OCI-LY1 (cell line): Measurements from ENCODE around the gene POLR2J3.
"Not testable (repeated sequence)": the region's sequence is repeated elsewhere in the genome, so short reads cannot be mapped to it uniquely, and the experiment has no call there.

Experiments
- H2AFZ ChIP-seq: fragments of 200-600 bp; sonication (generic), shearing (Covaris generic); 2 replicates; pipeline ENCODE4 v1.6.0; 2014; ENCODE audit warnings: antibody characterized with exemption, mild to moderate bottlenecking, low read length
- H3F3A ChIP-seq: fragments of 200-600 bp; sonication (generic), shearing (Covaris generic); 2 replicates; pipeline ENCODE4 v1.6.0; 2014; ENCODE audit warnings: mild to moderate bottlenecking, antibody characterized with exemption, low read length, moderate library complexity; ENCODE audit not compliant: insufficient read depth
- H3K27ac ChIP-seq: fragments of 200-600 bp; sonication (generic); 2 replicates; pipeline ENCODE4 v1.5.1; 2014; ENCODE audit warnings: low read length, mixed run types, mild to moderate bottlenecking, low read depth; ENCODE audit not compliant: poor library complexity, severe bottlenecking
- H3K27me3 ChIP-seq: fragments of 200-600 bp; sonication (generic); 2 replicates; pipeline ENCODE4 v1.6.0; 2014; ENCODE audit warnings: antibody characterized with exemption, mild to moderate bottlenecking, low read length, moderate library complexity; ENCODE audit not compliant: insufficient read depth
- H3K36me3 ChIP-seq: fragments of 200-600 bp; sonication (generic); 2 replicates; pipeline ENCODE4 v1.6.1; 2014; ENCODE audit warnings: mild to moderate bottlenecking, antibody characterized with exemption, low read length, moderate library complexity, mixed read lengths; ENCODE audit not compliant: insufficient read depth
- H3K4me1 ChIP-seq: fragments of 200-600 bp; sonication (generic); 2 replicates; pipeline ENCODE4 v1.5.1; 2014; ENCODE audit warnings: mild to moderate bottlenecking, low read length, moderate library complexity; ENCODE audit not compliant: insufficient read depth, severe bottlenecking
- H3K4me2 ChIP-seq: fragments of 200-600 bp; sonication (generic), shearing (Covaris generic); 2 replicates; pipeline ENCODE4 v1.6.1; 2014; ENCODE audit warnings: low read length
- H3K4me3 ChIP-seq: fragments of 200-600 bp; sonication (generic); 2 replicates; pipeline ENCODE4 v1.5.1; 2014; ENCODE audit warnings: low read length, low read depth, mild to moderate bottlenecking, mixed read lengths; ENCODE audit not compliant: poor library complexity, severe bottlenecking
- H3K79me2 ChIP-seq: fragments of 200-600 bp; shearing (Covaris generic); 2 replicates; pipeline ENCODE4 v1.6.1; 2016; ENCODE audit warnings: mixed run types, low read length, mixed read lengths; ENCODE audit not compliant: insufficient read depth
- H3K9ac ChIP-seq: fragments of 200-600 bp; sonication (generic), shearing (Covaris generic); 2 replicates; pipeline ENCODE4 v1.6.1; 2014; ENCODE audit warnings: mild to moderate bottlenecking, low read length, mixed read lengths
- H3K9me2 ChIP-seq: fragments of 200-600 bp; sonication (generic), shearing (Covaris generic); 2 replicates; pipeline ENCODE4 v1.6.1; 2014; ENCODE audit warnings: low read depth, mild to moderate bottlenecking, low read length, mixed read lengths
- H3K9me3 ChIP-seq: fragments of 200-600 bp; shearing (Covaris generic); 2 replicates; pipeline ENCODE4 v1.6.1; 2014; ENCODE audit warnings: low read length, mixed read lengths
- H4K20me1 ChIP-seq: fragments of 200-600 bp; sonication (generic), shearing (Covaris generic); 2 replicates; pipeline ENCODE4 v1.6.0; 2016; ENCODE audit warnings: mild to moderate bottlenecking, low read length; ENCODE audit not compliant: insufficient read depth

The POLR2J3 gene

DNA sequence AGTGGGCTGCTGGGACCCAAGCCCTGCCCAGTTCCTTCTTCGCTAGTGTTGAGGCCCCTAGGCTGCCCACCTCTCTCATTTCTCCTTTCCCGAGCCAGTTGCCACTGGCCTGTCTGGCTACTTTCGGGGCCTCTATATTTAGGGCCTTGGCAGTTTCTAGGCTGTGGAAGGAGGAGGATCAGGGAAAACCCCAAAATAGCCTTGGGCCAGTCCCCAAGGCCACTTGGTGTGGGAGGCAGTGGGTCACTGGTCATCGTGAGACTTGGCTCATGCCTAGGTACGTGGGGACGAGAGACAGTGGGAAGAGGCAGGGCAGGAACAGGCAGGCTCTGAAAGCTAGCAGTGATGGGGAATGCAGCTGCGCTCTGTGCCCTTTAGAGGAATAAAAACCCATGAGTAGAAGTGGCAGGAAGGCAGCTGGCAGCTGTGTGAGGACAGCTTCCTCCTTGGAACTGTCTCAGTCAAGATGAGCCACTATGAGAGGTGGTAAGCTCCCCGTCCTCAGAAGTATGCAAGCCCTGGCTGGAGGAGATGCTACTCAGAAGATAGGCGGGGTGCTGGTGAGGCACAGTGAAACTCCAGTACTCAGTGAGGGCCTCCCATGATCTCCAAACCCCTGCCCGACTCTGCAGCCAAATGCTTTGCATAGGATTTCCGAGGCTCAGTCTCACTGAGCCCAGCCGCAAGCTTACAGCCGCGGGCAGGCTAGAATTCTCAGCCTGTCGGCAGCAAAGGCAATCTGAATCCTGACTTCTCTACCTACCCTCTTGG lies 41.4 kb upstream of the POLR2J3 start:
- H3K27me3 ChIP-seq, H3F3A ChIP-seq, H4K20me1 ChIP-seq, H3K9me2 ChIP-seq, H3K36me3 ChIP-seq, H3K9me3 ChIP-seq, H3K4me3 ChIP-seq, H2AFZ ChIP-seq, H3K4me2 ChIP-seq, H3K4me1 ChIP-seq, H3K27ac ChIP-seq, H3K9ac ChIP-seq, H3K79me2 ChIP-seq: not testable (repeated sequence)

DNA sequence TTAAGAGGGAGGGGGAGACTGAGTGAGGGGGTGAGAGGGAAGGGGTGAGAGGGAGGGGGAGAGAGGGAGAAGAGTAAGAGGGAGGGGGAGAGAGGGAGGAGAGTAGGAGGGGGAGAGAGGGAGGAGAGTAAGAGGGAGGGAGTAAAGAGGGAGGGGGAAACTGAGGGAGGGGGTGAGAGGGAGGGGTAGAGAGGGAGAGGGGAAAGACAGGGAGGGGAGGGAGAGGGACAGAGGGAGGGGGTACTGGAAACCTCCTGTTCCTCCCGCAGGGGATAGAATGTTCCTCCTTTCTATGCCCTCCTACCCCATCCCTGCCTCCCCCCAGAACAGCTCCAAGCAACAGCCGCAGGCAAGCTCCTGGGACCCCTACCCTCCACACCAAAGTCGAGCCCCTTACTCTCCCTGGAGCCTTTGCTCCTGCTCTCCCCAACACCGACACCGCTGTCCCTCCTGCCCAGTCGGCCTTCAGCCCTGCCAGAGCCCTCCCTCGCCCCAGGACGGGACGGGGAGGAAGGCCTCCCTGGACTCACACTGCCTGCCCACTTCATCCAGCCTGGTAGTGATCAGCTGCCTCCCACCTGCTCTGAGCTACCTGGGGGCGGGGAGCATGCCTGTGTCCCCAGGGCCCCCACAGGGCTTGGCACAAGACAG lies 39.4 kb upstream of the POLR2J3 start:
- not testable (repeated sequence) for H3K27me3 ChIP-seq, H3K4me3 ChIP-seq, H3K27ac ChIP-seq, H3K9ac ChIP-seq, H2AFZ ChIP-seq, H3K4me1 ChIP-seq, H3F3A ChIP-seq, H3K9me2 ChIP-seq, H4K20me1 ChIP-seq, H3K36me3 ChIP-seq, H3K4me2 ChIP-seq, H3K79me2 ChIP-seq, H3K9me3 ChIP-seq

DNA sequence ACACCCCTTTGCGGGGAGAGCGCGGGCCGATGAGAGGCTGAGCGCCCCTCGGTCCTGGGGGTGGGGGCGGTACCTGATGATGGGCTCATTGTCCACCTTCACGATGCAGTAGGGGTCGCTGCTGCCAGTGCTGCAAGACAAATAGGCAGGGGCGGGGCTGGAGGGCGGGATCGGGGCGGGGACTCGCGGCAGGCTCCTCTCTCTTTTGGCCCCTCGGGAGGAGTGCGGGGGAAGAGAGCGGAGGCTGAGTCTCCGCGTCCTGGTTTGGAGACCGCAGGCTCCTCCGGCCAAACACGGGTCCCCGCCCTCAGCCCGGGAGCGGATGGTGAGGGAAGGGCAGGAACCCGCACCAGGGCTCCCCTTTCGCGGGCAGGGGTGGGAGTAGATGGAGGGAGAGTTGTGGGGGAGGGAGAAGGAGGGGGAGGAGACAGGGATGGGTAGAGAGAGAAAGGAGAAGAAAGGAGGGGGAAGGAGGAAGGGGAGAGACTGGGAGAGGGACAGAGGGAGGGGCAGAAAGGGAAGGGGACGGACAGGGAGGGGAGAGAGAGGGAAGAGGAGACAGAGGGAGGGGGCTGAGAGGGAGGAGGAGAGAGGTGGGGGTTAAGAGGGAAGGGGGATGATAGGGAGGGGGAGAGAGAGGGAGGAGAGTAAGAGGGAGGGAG lies 38.8 kb upstream of the POLR2J3 start:
- not testable (repeated sequence) for H2AFZ ChIP-seq, H3F3A ChIP-seq, H4K20me1 ChIP-seq, H3K4me2 ChIP-seq, H3K4me3 ChIP-seq, H3K9me3 ChIP-seq, H3K27me3 ChIP-seq, H3K9ac ChIP-seq, H3K4me1 ChIP-seq, H3K36me3 ChIP-seq, H3K27ac ChIP-seq, H3K79me2 ChIP-seq, H3K9me2 ChIP-seq

DNA sequence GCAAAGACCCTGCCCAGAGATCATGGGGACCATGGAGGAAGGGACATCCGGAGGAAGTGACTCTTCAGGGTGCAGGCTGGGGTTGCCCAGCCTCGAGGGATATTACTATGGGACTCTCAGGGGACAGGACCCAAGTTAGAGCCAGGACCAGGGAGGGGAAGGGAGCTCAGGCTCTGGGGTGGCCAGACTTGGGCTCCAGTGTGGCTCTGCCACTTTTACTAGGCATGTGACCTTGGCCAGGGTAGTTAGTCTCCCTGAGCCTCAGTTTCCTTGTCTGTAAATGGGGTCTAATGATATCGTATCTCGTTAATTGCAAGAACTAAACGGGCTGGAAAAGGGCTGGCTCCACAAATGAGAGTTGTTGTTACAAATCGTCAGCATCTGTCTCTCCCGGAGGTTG lies 38.1 kb upstream of the POLR2J3 start:
- not testable (repeated sequence) for H3F3A ChIP-seq, H3K9me2 ChIP-seq, H3K36me3 ChIP-seq, H3K4me2 ChIP-seq, H2AFZ ChIP-seq, H3K27me3 ChIP-seq, H3K4me1 ChIP-seq, H3K4me3 ChIP-seq, H4K20me1 ChIP-seq, H3K27ac ChIP-seq, H3K9me3 ChIP-seq, H3K9ac ChIP-seq, H3K79me2 ChIP-seq

DNA sequence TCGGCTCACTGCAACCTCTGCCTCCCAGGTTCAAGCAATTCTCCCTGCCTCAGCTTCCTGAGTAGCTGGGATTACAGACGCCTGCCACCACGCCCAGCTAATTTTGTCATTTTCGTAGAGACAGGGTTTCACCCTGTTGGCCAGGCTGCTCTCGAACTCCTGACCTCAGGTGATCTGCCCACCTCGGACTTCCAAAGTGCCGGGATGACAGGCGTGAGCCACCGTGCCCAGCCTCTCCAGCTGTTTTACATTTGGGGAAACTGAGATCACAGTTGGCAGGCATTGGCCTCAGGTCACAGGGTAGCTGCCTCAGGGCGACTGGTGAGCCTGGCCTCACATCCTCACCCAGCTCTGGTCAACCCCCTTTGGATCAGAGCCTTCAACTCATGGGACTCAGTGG lies 37.4 kb upstream of the POLR2J3 start:
- not testable (repeated sequence) for H2AFZ ChIP-seq, H3K27ac ChIP-seq, H3K9me2 ChIP-seq, H3K9ac ChIP-seq, H4K20me1 ChIP-seq, H3K79me2 ChIP-seq, H3K4me1 ChIP-seq, H3K4me2 ChIP-seq, H3K36me3 ChIP-seq, H3K27me3 ChIP-seq, H3K4me3 ChIP-seq, H3K9me3 ChIP-seq, H3F3A ChIP-seq

DNA sequence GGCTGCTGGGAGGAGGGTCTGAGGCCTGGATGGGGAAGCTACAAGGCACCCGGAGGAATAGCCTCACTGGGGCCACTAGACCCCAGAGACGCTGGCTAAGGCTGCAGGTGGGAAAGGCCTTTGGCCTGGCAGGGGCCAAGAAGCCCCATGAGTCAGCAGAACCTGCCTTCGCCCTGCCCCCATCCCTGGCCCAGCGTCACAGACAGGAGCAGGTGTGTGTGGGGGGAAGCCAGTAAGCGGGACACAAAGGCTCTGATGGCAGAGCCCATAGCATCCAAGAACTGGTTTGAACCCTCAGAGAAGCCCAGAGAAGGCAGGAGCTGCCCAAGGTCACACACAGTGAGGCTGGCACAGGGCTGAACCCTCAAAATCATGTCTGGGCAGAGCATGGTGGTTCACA lies 34.5 kb upstream of the POLR2J3 start:
- H3K9me2 ChIP-seq, H3K27ac ChIP-seq, H3K9me3 ChIP-seq, H3K27me3 ChIP-seq, H3F3A ChIP-seq, H4K20me1 ChIP-seq, H3K4me2 ChIP-seq, H3K79me2 ChIP-seq, H3K4me1 ChIP-seq, H3K4me3 ChIP-seq, H3K9ac ChIP-seq, H2AFZ ChIP-seq, H3K36me3 ChIP-seq: not testable (repeated sequence)

DNA sequence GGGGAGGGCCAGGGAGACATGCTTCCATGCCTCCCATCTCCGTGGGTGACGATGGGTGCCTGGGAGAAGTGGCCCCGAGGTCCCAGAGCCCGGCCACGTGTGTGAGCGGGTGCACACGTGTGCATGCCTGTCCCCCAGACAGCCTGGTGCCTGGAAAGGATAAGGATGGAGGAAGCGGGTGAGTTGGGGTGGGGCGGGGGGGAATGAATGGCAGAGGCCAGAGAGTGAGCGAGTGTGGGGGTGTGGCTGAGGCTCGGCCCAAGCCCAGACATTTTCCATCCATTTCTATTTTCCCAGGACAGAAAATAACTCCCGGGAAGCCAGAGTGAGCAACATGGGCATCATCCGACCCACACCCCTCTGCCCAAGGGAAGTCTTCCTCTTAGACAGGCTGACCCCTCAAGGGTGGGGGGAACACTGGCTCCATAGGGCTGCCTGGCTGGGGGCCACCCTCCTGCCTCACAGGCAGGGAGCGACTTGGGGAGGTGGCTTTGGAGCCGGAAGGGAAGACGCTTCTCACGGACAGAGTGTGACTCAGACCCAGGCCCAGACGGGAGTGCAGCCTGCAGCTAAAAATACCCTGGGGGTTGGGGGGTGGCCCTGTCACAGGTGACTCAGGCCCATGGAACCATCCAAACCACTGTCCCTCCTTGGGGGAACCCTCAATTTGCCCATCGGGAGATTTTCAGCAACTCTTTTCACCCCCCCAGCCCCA lies 32.2 kb upstream of the POLR2J3 start:
- H3F3A ChIP-seq, H3K79me2 ChIP-seq, H3K9me2 ChIP-seq, H4K20me1 ChIP-seq, H3K27ac ChIP-seq, H3K4me3 ChIP-seq, H2AFZ ChIP-seq, H3K4me1 ChIP-seq, H3K9ac ChIP-seq, H3K4me2 ChIP-seq, H3K27me3 ChIP-seq, H3K9me3 ChIP-seq, H3K36me3 ChIP-seq: not testable (repeated sequence)
